Measurements from ENCODE around the gene CARS2. TPM values are rescaled to one million over a fixed set of nuclear protein-coding genes. Genes with fewer than 3 reads are reported as not detected.

The CARS2 gene
- total and polyA plus RNA-seq, 2 donors (not counting 3 experiments of a cell fraction or from before 2014, with no cell fraction given): 42.0 to 51.2 TPM

DNA sequence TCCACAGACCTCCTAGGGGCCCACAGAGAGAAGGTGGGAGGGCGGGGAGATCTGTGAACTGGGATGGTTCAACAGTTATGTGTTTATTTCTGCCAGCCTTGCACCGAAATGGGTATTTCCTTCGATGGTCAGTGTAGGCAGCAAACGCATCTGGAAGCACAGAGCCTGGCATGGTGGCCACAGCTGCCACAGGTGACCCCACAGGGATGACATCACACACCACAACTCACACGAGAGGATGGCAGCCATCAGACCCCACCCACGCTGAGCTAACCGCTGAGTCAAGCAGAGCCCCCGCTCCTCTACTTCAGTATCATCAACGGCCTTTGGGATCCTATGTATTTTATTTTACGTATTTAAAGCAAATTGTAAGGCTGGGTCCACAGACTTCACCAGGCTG, 53.2 kb downstream of the CARS2 start:
- TF ChIP-seq POLR2AphosphoS5 (IDR thresholded peaks at IDR 0.05; ENCODE audit: insufficient read depth, low read depth, low read length): no peak
- TF ChIP-seq, protein P1, sequence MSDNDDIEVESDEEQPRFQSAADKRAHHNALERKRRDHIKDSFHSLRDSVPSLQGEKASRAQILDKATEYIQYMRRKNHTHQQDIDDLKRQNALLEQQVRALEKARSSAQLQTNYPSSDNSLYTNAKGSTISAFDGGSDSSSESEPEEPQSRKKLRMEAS (IDR thresholded peaks at IDR 0.05; ENCODE audit: insufficient read depth, insufficient read length): no peak
- no peak for TF ChIP-seq JUN (IDR thresholded peaks at IDR 0.05; ENCODE audit: borderline replicate concordance, insufficient read depth, insufficient read length, low read depth)
- no peak for TF ChIP-seq GATA2 (IDR thresholded peaks at IDR 0.05; ENCODE audit: insufficient read depth, insufficient read length, low read depth, low read length)
- no peak for TF ChIP-seq EZH2 (IDR thresholded peaks at IDR 0.05; ENCODE audit: borderline replicate concordance, low read depth, low read length, severe bottlenecking)
- TF ChIP-seq, protein P2, sequence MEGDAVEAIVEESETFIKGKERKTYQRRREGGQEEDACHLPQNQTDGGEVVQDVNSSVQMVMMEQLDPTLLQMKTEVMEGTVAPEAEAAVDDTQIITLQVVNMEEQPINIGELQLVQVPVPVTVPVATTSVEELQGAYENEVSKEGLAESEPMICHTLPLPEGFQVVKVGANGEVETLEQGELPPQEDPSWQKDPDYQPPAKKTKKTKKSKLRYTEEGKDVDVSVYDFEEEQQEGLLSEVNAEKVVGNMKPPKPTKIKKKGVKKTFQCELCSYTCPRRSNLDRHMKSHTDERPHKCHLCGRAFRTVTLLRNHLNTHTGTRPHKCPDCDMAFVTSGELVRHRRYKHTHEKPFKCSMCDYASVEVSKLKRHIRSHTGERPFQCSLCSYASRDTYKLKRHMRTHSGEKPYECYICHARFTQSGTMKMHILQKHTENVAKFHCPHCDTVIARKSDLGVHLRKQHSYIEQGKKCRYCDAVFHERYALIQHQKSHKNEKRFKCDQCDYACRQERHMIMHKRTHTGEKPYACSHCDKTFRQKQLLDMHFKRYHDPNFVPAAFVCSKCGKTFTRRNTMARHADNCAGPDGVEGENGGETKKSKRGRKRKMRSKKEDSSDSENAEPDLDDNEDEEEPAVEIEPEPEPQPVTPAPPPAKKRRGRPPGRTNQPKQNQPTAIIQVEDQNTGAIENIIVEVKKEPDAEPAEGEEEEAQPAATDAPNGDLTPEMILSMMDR (IDR thresholded peaks at IDR 0.05; ENCODE audit: extremely low read depth in 1 of 2, insufficient read depth in 1 of 2, low read depth in 1 of 2, low read length in 2 of 2): no peak
- no peak for TF ChIP-seq MYC (IDR thresholded peaks at IDR 0.05; ENCODE audit: low read depth, low read length)
- TF ChIP-seq POLR2A (IDR thresholded peaks at IDR 0.05; ENCODE audit: low read depth, low read length): no peak
- no peak for TF ChIP-seq FOS (IDR thresholded peaks at IDR 0.05; ENCODE audit: borderline replicate concordance, insufficient read depth, low read length)
- peaks cover 0 to 5% of the 10 kb centered on the region in 2 experiments for H3K36me3 ChIP-seq (ENCODE audit: control insufficient read depth in 2 of 2, extremely low read depth in 1 of 2, insufficient read depth in 2 of 2, low read length in 2 of 2)
- H4K20me1 ChIP-seq (replicated peaks; ENCODE audit: control insufficient read depth, extremely low read depth, insufficient read depth, low read length): no peaks in the 10 kb centered on the region
- H3K79me2 ChIP-seq (ENCODE audit: control insufficient read depth, insufficient read depth, low read length): no peaks in the 10 kb centered on the region
- no TSS peak for BruUV-seq (replicated peaks)
- no peaks in the 10 kb centered on the region for H3K9me1 ChIP-seq (replicated peaks; ENCODE audit: control insufficient read depth, extremely low read depth, insufficient read depth, low read length)
- no peak overlapping the region for H3K27ac ChIP-seq (ENCODE audit: insufficient read depth, low read depth, low read length)
- H2AFZ ChIP-seq (ENCODE audit: low read depth, low read length): no peak overlapping the region
- POLR2A ChIA-PET: no interaction called here
- H3K4me3 ChIP-seq (replicated peaks in 1 of 3; ENCODE audit: insufficient read depth in 1 of 3, low read depth in 1 of 3, low read length in 3 of 3): no peak overlapping the region
- H3K4me2 ChIP-seq (ENCODE audit: insufficient read depth, low read length): no peak overlapping the region
- no peak for DNase-seq (ENCODE audit: low read depth, low spot score)
- no peak for FAIRE-seq
- no peaks in the 10 kb centered on the region for H3K4me1 ChIP-seq (ENCODE audit: control insufficient read depth, extremely low read depth, insufficient read depth, low read length)
- no peaks in the 10 kb centered on the region for H3K9me3 ChIP-seq (replicated peaks; ENCODE audit: control insufficient read depth, insufficient read depth, low read length)
- no peak overlapping the region for H3K9ac ChIP-seq (replicated peaks; ENCODE audit: extremely low read depth, insufficient read depth, low read length)
- CTCF ChIA-PET: interaction anchor here (1.6 kb wide), 1 partner anchor 59 kb away, joined by 6 read pairs; no protein-coding TSS in a partner anchor
- H3K27me3 ChIP-seq (ENCODE audit: control insufficient read depth in 2 of 2, insufficient read depth in 2 of 2, low read length in 2 of 2): no peaks in the 10 kb centered on the region
- intact Hi-C loops (cut with micrococcal nuclease): no loop called here
- dilution Hi-C loops (cut with MboI; ENCODE audit: extremely low pct_ligation_motif_present, low sequenced_read_pairs): no loop called here
